HG03175 (cell line): ENCODE data around the gene ENO1.

Source experiments
- ATAC-seq: cut with Tn5 transposase; IDR thresholded peaks from one replicate; pipeline ENCODE4 v1.9.1; 2021; ENCODE audit warnings: mild to moderate bottlenecking, moderate library complexity; ENCODE audit not compliant: unreplicated experiment

ENO1 gene

GRCh38 chr1:8816264-8816663, 62.2 kb downstream of the ENO1 start:
- ATAC-seq, result no peak

DNA sequence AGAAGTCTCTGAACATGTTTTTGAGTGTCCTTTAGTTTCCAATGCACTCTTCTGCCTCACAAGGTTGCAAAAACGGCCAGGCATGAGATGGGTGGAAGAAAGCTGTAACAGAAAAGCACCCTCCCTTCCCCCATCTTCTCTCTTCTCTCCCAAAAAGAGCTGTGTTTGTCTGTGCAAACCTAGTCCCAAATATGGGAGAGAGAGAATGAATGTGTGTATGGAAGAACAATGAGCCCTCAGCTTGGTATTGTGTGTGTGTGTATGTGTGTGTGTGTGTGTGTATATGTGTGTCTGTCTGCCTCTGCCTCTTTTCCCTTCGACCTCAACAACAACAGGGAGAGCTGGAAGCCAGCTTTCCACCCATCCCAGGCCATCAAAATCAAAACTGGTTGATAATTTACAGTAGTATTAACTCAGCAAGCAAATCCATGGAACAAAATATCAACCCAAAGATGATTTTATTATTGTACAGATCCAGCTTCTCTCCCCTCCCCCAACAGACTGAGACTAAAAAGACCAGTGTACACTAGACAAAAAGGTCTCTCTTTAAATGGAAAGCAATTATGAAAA, 62.8 kb downstream of the ENO1 start:
- ATAC-seq, result no peak

DNA sequence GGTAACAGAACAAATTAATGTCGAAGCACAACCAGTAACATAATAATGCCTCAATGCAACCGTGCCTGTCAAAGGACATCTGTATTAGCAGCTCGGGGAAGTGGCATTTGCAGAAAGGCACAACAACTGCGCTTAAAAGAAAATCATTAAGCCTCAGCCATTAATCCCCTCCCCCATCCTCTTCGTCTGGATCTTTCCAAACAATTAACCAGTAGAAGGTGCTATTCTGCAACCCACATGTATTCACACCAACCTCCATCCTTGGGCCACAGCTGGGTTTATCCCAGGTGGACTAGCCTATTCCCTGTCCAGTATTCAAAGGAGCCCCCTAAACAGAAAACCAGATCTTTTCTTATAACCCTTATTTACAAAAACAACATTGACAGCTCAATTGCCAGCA, 63.6 kb downstream of the ENO1 start:
- no peak for ATAC-seq

DNA sequence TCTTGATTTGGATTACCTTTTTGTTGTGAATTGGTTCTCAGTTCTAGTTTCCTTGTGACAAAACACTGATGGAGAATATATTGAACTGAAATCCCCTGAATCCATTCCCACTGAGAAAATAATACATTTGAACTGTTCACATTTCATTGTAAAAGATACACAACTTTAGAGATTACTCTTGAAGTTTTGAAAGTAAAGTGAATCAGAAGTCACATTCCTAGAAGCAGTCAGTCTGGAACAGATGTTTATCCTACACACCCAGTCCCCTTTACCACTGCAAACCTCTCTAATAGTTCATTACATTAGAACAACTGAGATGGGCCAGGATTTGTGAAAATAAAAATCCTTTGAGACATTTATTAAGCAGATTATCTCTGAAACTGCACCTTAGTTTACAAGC, 64.5 kb downstream of the ENO1 start:
- ATAC-seq, result no peak

DNA sequence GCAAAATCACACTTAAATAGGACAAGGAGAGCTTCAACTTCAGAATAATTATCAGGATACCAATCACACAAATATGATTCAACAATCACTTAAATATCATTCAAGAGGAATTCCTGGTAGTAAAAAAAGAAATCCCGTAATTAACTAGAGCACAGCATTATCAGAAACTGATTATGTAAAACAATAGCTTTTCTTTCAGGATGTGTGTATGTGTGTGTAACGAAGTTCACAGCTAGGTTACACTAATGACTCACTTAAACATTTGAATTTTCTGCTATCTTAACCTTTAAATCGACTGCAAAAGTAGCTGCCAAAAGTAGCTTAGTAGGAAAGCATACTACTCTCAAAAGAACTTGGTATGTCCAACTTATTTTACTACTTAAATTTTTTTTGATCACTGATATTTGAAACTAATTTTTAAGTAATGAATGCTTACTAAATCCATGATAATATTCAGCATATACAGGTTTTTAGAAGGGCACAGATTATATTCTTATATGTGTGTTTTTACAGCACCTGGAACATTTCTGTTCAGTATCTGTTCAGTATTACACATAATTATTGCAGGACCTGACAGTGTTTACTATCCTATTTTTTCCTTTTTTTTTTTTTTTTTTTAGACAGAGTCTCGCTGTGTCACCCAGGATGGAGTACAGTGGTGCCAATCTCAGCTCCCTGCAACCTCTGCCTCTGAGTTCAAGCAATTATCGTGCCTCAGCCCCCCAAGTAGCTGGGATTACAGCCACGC, 65.3 kb downstream of the ENO1 start:
- ATAC-seq, result no peak

GRCh38 chr1:8812081-8812480, 66.4 kb downstream of the ENO1 start:
- no peak for ATAC-seq
